Coronary artery (tissue), 2 donors: ENCODE data around the gene HAS3.

ENCODE experiments used
- DNase-seq: peaks from one replicate; pipeline ENCODE4 v3.0.0-alpha.2; 2017; ENCODE audit warnings: low spot score
- H3K27ac ChIP-seq, 2 donors: fragments of 200-600 bp; sonication (generic); one replicate each; pipeline ENCODE4 v1.5.1; 2016 to 2019
- H3K4me3 ChIP-seq: fragments of 200-600 bp; sonication (generic); 2 replicates; pipeline ENCODE4 v1.5.1; 2016; ENCODE audit warnings: mild to moderate bottlenecking, moderate library complexity
- CTCF ChIP-seq: fragments of 200-600 bp; sonication (generic); IDR thresholded peaks from one replicate; pipeline ENCODE4 v1.5.1; 2019; ENCODE audit warnings: antibody characterized with exemption

The HAS3 gene

GRCh38 chr16:69111876-69112230, 6.4 kb downstream of the HAS3 start:
- DNase-seq, result no peak
- no peak for TF ChIP-seq CTCF
- Histone ChIP-seq H3K4me3 (no peak overlapping the region), H3K27ac (no peak overlapping the region)

GRCh38 chr16:69112285-69113129, 7.1 kb downstream of the HAS3 start:
- Histone ChIP-seq H3K27ac (no peak overlapping the region), H3K4me3 (no peak overlapping the region)
- DNase-seq, result no peak
- TF ChIP-seq CTCF, result peak; percentile 48

- Histone ChIP-seq H3K27ac (no peak overlapping the region), H3K4me3 (no peak overlapping the region)
- DNase-seq, result no peak
- TF ChIP-seq CTCF, result no peak
Observed at GRCh38 chr16:69113216-69113615, 7.8 kb downstream of the HAS3 start.

- no peak for DNase-seq
- no peak for TF ChIP-seq CTCF
- Histone ChIP-seq H3K27ac (no peak overlapping the region), H3K4me3 (no peak overlapping the region)
Observed at GRCh38 chr16:69114346-69114975, 9.0 kb downstream of the HAS3 start.

GRCh38 chr16:69114976-69115355, 9.5 kb downstream of the HAS3 start:
- no peak for DNase-seq
- TF ChIP-seq CTCF, result no peak
- no peak overlapping the region for H3K4me3 ChIP-seq
- no peak overlapping the region for H3K27ac ChIP-seq

- no peak overlapping the region for H3K4me3 ChIP-seq
- no peak for DNase-seq
- no peak overlapping the region for H3K27ac ChIP-seq
- no peak for TF ChIP-seq CTCF
Observed at GRCh38 chr16:69115361-69115760, 9.9 kb downstream of the HAS3 start.

- no peak for DNase-seq
- TF ChIP-seq CTCF, result no peak
- Histone ChIP-seq H3K27ac (no peak overlapping the region), H3K4me3 (no peak overlapping the region)
Observed at GRCh38 chr16:69115837-69116236, 10.4 kb downstream of the HAS3 start.
